Hepatocyte (in vitro differentiated cells): Measurements from ENCODE around the gene RNF152.

ENCODE experiments used
- EZH2 ChIP-seq: fragments of 200-600 bp; sonication (generic); IDR thresholded peaks from 2 replicates; pipeline ENCODE4 v1.6.1; 2016; ENCODE audit warnings: antibody characterized with exemption, mild to moderate bottlenecking, borderline replicate concordance
- TF ChIP-seq, protein P1 (sequence below): fragments of 200-600 bp; sonication (generic); IDR thresholded peaks from 2 replicates; pipeline ENCODE4 v1.5.1; 2016; ENCODE audit warnings: antibody characterized with exemption, mild to moderate bottlenecking; ENCODE audit not compliant: poor library complexity

DNA sequence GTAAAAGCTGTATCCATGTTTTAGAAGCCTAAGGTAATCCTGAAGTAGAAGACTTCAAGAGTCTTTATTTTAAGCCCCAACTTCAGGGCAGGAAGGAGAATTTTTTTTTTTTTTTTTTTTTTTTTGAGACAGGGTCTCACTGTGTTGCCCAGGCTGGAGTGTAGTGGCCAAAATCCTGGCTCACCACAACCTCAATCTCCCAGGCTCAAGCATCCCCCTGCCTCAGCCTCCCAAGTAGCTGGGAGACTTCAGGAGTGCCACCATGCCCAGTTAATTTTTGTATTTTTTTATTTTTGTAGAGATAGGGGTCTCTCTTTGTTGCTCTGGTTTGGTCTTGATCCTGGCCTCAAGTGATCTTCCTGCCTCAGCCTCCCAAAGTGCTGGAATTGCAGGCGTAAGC is 3.3 kb upstream of the RNF152 start:
- TF ChIP-seq, protein P1, sequence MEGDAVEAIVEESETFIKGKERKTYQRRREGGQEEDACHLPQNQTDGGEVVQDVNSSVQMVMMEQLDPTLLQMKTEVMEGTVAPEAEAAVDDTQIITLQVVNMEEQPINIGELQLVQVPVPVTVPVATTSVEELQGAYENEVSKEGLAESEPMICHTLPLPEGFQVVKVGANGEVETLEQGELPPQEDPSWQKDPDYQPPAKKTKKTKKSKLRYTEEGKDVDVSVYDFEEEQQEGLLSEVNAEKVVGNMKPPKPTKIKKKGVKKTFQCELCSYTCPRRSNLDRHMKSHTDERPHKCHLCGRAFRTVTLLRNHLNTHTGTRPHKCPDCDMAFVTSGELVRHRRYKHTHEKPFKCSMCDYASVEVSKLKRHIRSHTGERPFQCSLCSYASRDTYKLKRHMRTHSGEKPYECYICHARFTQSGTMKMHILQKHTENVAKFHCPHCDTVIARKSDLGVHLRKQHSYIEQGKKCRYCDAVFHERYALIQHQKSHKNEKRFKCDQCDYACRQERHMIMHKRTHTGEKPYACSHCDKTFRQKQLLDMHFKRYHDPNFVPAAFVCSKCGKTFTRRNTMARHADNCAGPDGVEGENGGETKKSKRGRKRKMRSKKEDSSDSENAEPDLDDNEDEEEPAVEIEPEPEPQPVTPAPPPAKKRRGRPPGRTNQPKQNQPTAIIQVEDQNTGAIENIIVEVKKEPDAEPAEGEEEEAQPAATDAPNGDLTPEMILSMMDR: no peak
- TF ChIP-seq EZH2: no peak
